HG02623 (cell line): ENCODE measurements around the gene PSMA6.
A peak's percentile ranks its signal among the peaks of the same experiment; 100 is the strongest.
"Not testable (repeated sequence)": the region's sequence is repeated elsewhere in the genome, so short reads cannot be mapped to it uniquely, and the experiment has no call there.

Experiments used
- ATAC-seq: cut with Tn5 transposase; IDR thresholded peaks from one replicate; pipeline ENCODE4 v1.9.1; 2021; ENCODE audit warnings: moderate library complexity; ENCODE audit not compliant: unreplicated experiment

PSMA6 gene

GRCh38 chr14:35292051-35292769, at the start of gene PSMA6:
Gene PSMA6, plus strand, starts transcription at chr14:35292382. Its CDS starts 95 bp downstream, at chr14:35292477.
- ATAC-seq: peak; percentile 84

GRCh38 chr14:35242599-35243311, 49.4 kb upstream of the PSMA6 start:
- ATAC-seq: no peak

- ATAC-seq: no peak
These were observed 48.2 kb upstream of the PSMA6 start for GRCh38 chr14:35243956-35244355.

GRCh38 chr14:35244542-35244941, 47.6 kb upstream of the PSMA6 start:
- ATAC-seq: no peak

GRCh38 chr14:35245051-35245450, 47.1 kb upstream of the PSMA6 start:
- ATAC-seq: no peak

- peak; percentile 41 for ATAC-seq
These were observed 44.3 kb upstream of the PSMA6 start for GRCh38 chr14:35247777-35248475.

- ATAC-seq: peak; percentile 52
These were observed 43.8 kb upstream of the PSMA6 start for GRCh38 chr14:35248476-35248788.

- ATAC-seq: no peak
These were observed 41.9 kb upstream of the PSMA6 start for GRCh38 chr14:35250319-35250718.

GRCh38 chr14:35252451-35252868, 39.7 kb upstream of the PSMA6 start:
- no peak for ATAC-seq

- not testable (repeated sequence) for ATAC-seq
These were observed 39.1 kb upstream of the PSMA6 start for GRCh38 chr14:35253056-35253455.

GRCh38 chr14:35254034-35254622, 38.1 kb upstream of the PSMA6 start:
- ATAC-seq: not testable (repeated sequence)

GRCh38 chr14:35254736-35255135, 37.4 kb upstream of the PSMA6 start:
- no peak for ATAC-seq

GRCh38 chr14:35255711-35256110, 36.5 kb upstream of the PSMA6 start:
- no peak for ATAC-seq

GRCh38 chr14:35257809-35258208, 34.4 kb upstream of the PSMA6 start:
- ATAC-seq: no peak

- ATAC-seq: no peak
These were observed 33.8 kb upstream of the PSMA6 start for GRCh38 chr14:35258420-35258819.

- ATAC-seq: no peak
These were observed 30.4 kb upstream of the PSMA6 start for GRCh38 chr14:35261774-35262173.

GRCh38 chr14:35262436-35262835, 29.7 kb upstream of the PSMA6 start:
- ATAC-seq: no peak

GRCh38 chr14:35268946-35269345, 23.2 kb upstream of the PSMA6 start:
- ATAC-seq: no peak

- no peak for ATAC-seq
These were observed 17.4 kb upstream of the PSMA6 start for GRCh38 chr14:35274805-35275204.

- ATAC-seq: no peak
These were observed 15.0 kb upstream of the PSMA6 start for GRCh38 chr14:35277179-35277578.

GRCh38 chr14:35279369-35279768, 12.8 kb upstream of the PSMA6 start:
- no peak for ATAC-seq

- no peak for ATAC-seq
These were observed 10.8 kb upstream of the PSMA6 start for GRCh38 chr14:35281341-35281740.
